ENCODE data around the gene ZNF681. TPM values are rescaled to one million over a fixed set of nuclear protein-coding genes. Genes with fewer than 3 reads are reported as not detected.

Gene ZNF681
- total and polyA plus RNA-seq, 2 of the 4 experiments (the other 2 are of a cell fraction) = 0.15 to 0.54 TPM

GRCh38 chr19:23758187-23759074 is at the start of gene ZNF681 (continued):
- no peak for TF ChIP-seq NFE2L2 (IDR thresholded peaks at IDR 0.05; ENCODE audit: low read depth, low read length)
- no peak for TF ChIP-seq RCOR1 (IDR thresholded peaks at IDR 0.05; ENCODE audit: insufficient replicate concordance, low read length)
- no peak for TF ChIP-seq RFX5 (IDR thresholded peaks at IDR 0.05; ENCODE audit: low read depth, low read length)
- TF ChIP-seq POLR2A (IDR thresholded peaks at IDR 0.05; ENCODE audit: low read depth, low read length) = no peak
- TF ChIP-seq BHLHE40 (IDR thresholded peaks at IDR 0.05; ENCODE audit: low read depth, low read length) = no peak

- H3K9me3 ChIP-seq (ENCODE audit: control insufficient read depth, insufficient read depth, low read length) = no peaks in the 10 kb centered on the region
- H2AK9ac ChIP-seq (replicated peaks; ENCODE audit: low read depth, low read length, poor library complexity) = no peak overlapping the region
- CTCF ChIA-PET = no interaction called here
- DNase-seq (no peak), ATAC-seq (ENCODE audit: low read depth) (no peak)
- H3K27me3 ChIP-seq (ENCODE audit: control insufficient read depth, insufficient read depth, low read length) = no peaks in the 10 kb centered on the region
- no peaks in the 10 kb centered on the region for H4K20me1 ChIP-seq (ENCODE audit: insufficient read depth, low read length)
- in situ Hi-C loops (cut with MboI; ENCODE audit: low sequenced_read_pairs) (no loop called here), dilution Hi-C loops (cut with HindIII; ENCODE audit: low sequenced_read_pairs, unreplicated experiment) (no loop called here), intact Hi-C loops (cut with micrococcal nuclease) (no loop called here)
- no peak overlapping the region for H3K4me2 ChIP-seq (ENCODE audit: low read depth, low read length)
- no peaks in the 10 kb centered on the region for H3K36me3 ChIP-seq (ENCODE audit: control insufficient read depth, insufficient read depth, low read length)
- no peak overlapping the region for H2BK15ac ChIP-seq (ENCODE audit: low read depth, low read length)
- no peak overlapping the region for H2BK5ac ChIP-seq (ENCODE audit: low read depth, low read length, poor library complexity, severe bottlenecking)
- H3K4ac ChIP-seq (ENCODE audit: low read depth, low read length) = no peak overlapping the region
- H3K23ac ChIP-seq (ENCODE audit: low read depth, low read length) = no peak overlapping the region
- no peak overlapping the region for H3K14ac ChIP-seq (replicated peaks; ENCODE audit: low read depth, low read length)
- no peak overlapping the region for H4K8ac ChIP-seq (ENCODE audit: low read depth in 2 of 2, low read length in 2 of 2)
- no peak overlapping the region for H4K91ac ChIP-seq (ENCODE audit: insufficient read depth, low read depth, low read length)
- no peak overlapping the region for H3K4me3 ChIP-seq (ENCODE audit: insufficient read depth, low read depth, low read length)
- H3K9ac ChIP-seq (ENCODE audit: low read depth, low read length) = no peak overlapping the region
- no peak overlapping the region for H2AFZ ChIP-seq (replicated peaks; ENCODE audit: low read length, poor library complexity)
- H2BK20ac ChIP-seq (ENCODE audit: low read depth, low read length) = no peak overlapping the region
- BruUV-seq (replicated peaks) = no TSS peak
- H3K56ac ChIP-seq (ENCODE audit: extremely low read depth, insufficient read depth, low read length) = no peak overlapping the region
- no peak overlapping the region for H2BK120ac ChIP-seq (ENCODE audit: low read depth, low read length)
- no peak overlapping the region for H2AK5ac ChIP-seq (ENCODE audit: low read depth, low read length)
- TF ChIP-seq CTCF (conservative IDR thresholded peaks at IDR 0.05; ENCODE audit: low read depth, low read length) = no peak
- no peaks in the 10 kb centered on the region for H3K4me1 ChIP-seq (ENCODE audit: control insufficient read depth, insufficient read depth, low read length)
- no peaks in the 10 kb centered on the region for H3K79me1 ChIP-seq (ENCODE audit: low read depth in 1 of 2, low read length in 2 of 2)
- H3K18ac ChIP-seq (ENCODE audit: low read depth, low read length) = no peak overlapping the region
- H4K5ac ChIP-seq (ENCODE audit: low read depth, low read length) = no peak overlapping the region
- H3K27ac ChIP-seq (ENCODE audit: insufficient read depth, low read length) = no peak overlapping the region
- WGBS, 2 experiments (ENCODE audit: extremely low coverage in 2 of 2, insufficient read length in 1 of 2) = no CpG with 5 or more reads among the region's 4 CpGs
- H3K9me1 ChIP-seq (ENCODE audit: insufficient read depth, low read length) = no peaks in the 10 kb centered on the region
- POLR2A ChIA-PET (ENCODE audit: unreplicated experiment) = no interaction called here
These were observed 46.0 kb upstream of the ZNF681 start for GRCh38 chr19:23804676-23805075.

All from IMR-90 (cell line).